Stomach (tissue), 4 donors: ENCODE results near the gene ACACA.

Experiments used
- CTCF ChIP-seq, 7 experiments: fragments of 450-650 bp in 4 of 7; fragments of 200-600 bp in 3 of 7; sonication (generic) in 3 of 7; IDR thresholded peaks; one replicate each; pipeline ENCODE4 v1.5.1; 2016 to 2019; ENCODE audit warnings: antibody characterized with exemption in 7 of 7, control low read depth in 2 of 7, mild to moderate bottlenecking in 1 of 7
- EP300 ChIP-seq: sonication (generic); formaldehyde crosslinking; IDR thresholded peaks from one replicate; pipeline ENCODE4 v1.6.1; 2017; ENCODE audit warnings: antibody characterized with exemption
- POLR2A ChIP-seq, 4 donors: fragments of 450-650 bp; IDR thresholded peaks; one replicate each; pipeline ENCODE4 v1.6.1; 2016; ENCODE audit warnings: antibody characterized with exemption in 4 of 4, control low read depth in 2 of 4, mild to moderate bottlenecking in 1 of 4, moderate library complexity in 1 of 4
- POLR2AphosphoS5 ChIP-seq, 3 donors: sonication (generic); formaldehyde crosslinking; IDR thresholded peaks; one replicate each; pipeline ENCODE4 v1.6.1; 2016; ENCODE audit warnings: antibody characterized with exemption in 3 of 3

GRCh38 chr17:37041932-37042331 lies 364.7 kb downstream of the ACACA start:
- TF ChIP-seq CTCF (IDR thresholded peaks at IDR 0.05): no peak
- no peak for TF ChIP-seq POLR2AphosphoS5 (IDR thresholded peaks at IDR 0.05)
- no peak for TF ChIP-seq EP300
- no peak for TF ChIP-seq POLR2A (IDR thresholded peaks at IDR 0.05)
